ENCODE results near the gene RAB7B. TPM values are rescaled to one million over a fixed set of nuclear protein-coding genes. Genes with fewer than 3 reads are reported as not detected.

Gene RAB7B
- total and polyA plus RNA-seq, 2 experiments from 2014 or later = 4.5 to 22.6 TPM

DNA sequence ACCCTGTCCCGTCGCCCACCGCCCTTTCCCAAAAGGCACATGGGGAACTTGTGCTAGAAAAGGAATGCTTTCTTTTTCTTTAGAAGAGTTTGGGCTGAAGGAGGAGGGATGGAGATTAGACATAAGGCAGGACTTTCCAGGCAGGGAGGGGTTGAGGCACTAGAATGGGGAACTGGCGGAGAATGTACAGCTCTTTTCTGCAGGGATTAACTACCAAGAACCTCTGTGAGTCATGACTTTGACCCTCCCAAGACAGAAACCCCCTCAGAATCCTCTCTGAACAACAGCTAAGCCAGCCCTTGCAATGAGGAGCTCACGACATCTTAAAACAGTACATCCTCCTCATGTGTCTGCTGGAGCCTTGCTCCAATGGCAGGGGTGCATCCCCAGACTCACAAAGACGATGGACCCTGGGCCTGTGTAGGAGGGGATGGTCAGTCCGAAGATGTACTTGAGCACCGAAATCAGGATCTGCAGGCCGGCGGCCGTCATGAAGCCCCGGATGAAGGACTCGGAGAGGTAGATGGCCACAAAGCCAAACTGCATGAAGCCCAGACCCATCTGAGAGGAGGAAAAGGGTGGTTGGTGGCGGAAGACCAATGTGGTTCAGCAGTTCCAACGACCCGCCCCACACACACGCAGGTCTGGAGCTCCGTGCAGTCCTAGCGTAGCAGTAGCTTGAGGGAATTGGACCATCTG, 73.5 kb downstream of the RAB7B start:
- H3K27ac ChIP-seq = no peak overlapping the region
- no peak for DNase-seq (ENCODE audit: low spot score)
- H3K27me3 ChIP-seq = no peaks in the 10 kb centered on the region
- no peaks in the 10 kb centered on the region for H3K79me2 ChIP-seq
- WGBS (ENCODE audit: low lambda C conversion rate, missing lambda C conversion rate) = 93% methylated on average over 19 of the region's 19 CpGs
- peaks cover 7% of the 10 kb centered on the region for H3K4me1 ChIP-seq (ENCODE audit: insufficient read depth)
- TF ChIP-seq EZH2phosphoT487 (IDR thresholded peaks at IDR 0.05; ENCODE audit: low read depth, severe bottlenecking, unreplicated experiment) (no peak), EZH2 (IDR thresholded peaks at IDR 0.05; ENCODE audit: borderline replicate concordance) (no peak)
- TF ChIP-seq, protein P1, sequence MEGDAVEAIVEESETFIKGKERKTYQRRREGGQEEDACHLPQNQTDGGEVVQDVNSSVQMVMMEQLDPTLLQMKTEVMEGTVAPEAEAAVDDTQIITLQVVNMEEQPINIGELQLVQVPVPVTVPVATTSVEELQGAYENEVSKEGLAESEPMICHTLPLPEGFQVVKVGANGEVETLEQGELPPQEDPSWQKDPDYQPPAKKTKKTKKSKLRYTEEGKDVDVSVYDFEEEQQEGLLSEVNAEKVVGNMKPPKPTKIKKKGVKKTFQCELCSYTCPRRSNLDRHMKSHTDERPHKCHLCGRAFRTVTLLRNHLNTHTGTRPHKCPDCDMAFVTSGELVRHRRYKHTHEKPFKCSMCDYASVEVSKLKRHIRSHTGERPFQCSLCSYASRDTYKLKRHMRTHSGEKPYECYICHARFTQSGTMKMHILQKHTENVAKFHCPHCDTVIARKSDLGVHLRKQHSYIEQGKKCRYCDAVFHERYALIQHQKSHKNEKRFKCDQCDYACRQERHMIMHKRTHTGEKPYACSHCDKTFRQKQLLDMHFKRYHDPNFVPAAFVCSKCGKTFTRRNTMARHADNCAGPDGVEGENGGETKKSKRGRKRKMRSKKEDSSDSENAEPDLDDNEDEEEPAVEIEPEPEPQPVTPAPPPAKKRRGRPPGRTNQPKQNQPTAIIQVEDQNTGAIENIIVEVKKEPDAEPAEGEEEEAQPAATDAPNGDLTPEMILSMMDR (IDR thresholded peaks at IDR 0.05; ENCODE audit: poor library complexity) = no peak
- H3K9me2 ChIP-seq (replicated peaks; ENCODE audit: insufficient read depth) = no peaks in the 10 kb centered on the region
- no peaks in the 10 kb centered on the region for H3K36me3 ChIP-seq (replicated peaks; ENCODE audit: insufficient read depth, low read depth)
- H3K9me3 ChIP-seq (ENCODE audit: low read depth) = no peaks in the 10 kb centered on the region
- H2AFZ ChIP-seq = no peak overlapping the region
- H3K4me2 ChIP-seq = no peak overlapping the region
- H4K20me1 ChIP-seq (ENCODE audit: insufficient read depth, poor library complexity, severe bottlenecking) = no peaks in the 10 kb centered on the region
- H3K4me3 ChIP-seq = no peak overlapping the region

DNA sequence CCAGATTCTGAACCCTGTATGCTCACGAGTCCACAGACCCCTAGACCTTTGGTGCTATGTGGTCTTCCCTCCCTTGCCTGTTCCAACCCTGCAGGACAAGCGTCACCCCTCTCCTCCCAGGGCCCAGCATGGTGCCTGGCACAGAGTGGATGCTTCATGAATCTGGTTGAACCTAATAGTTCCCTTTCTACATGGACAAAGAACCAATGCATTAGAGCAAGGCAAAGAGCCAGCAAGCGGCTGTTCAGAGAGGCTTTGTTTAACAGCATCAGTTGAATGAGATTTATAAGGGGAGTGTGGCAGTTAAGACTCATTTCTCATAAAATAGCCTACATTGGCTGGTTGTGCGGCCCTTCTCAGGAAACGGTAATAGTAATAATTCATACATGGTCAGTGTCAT, 74.9 kb downstream of the RAB7B start:
- Histone ChIP-seq H3K4me3 (no peak overlapping the region), H3K9me3 (ENCODE audit: low read depth) (no peaks in the 10 kb centered on the region), H3K27me3 (no peaks in the 10 kb centered on the region), H4K20me1 (ENCODE audit: insufficient read depth, poor library complexity, severe bottlenecking) (no peaks in the 10 kb centered on the region), H3K4me2 (no peak overlapping the region), H3K4me1 (ENCODE audit: insufficient read depth) (peaks cover 7% of the 10 kb centered on the region), H2AFZ (no peak overlapping the region), H3K79me2 (no peaks in the 10 kb centered on the region), H3K9me2 (replicated peaks; ENCODE audit: insufficient read depth) (no peaks in the 10 kb centered on the region), H3K36me3 (replicated peaks; ENCODE audit: insufficient read depth, low read depth) (no peaks in the 10 kb centered on the region), H3K27ac (no peak overlapping the region)
- WGBS (ENCODE audit: low lambda C conversion rate, missing lambda C conversion rate) = 89% methylated on average over 5 of the region's 5 CpGs
- no peak for DNase-seq (ENCODE audit: low spot score)
- no peak for TF ChIP-seq EZH2 (IDR thresholded peaks at IDR 0.05; ENCODE audit: borderline replicate concordance)
- TF ChIP-seq, protein P1 (IDR thresholded peaks at IDR 0.05; ENCODE audit: poor library complexity) = no peak
- no peak for TF ChIP-seq EZH2phosphoT487 (IDR thresholded peaks at IDR 0.05; ENCODE audit: low read depth, severe bottlenecking, unreplicated experiment)

DNA sequence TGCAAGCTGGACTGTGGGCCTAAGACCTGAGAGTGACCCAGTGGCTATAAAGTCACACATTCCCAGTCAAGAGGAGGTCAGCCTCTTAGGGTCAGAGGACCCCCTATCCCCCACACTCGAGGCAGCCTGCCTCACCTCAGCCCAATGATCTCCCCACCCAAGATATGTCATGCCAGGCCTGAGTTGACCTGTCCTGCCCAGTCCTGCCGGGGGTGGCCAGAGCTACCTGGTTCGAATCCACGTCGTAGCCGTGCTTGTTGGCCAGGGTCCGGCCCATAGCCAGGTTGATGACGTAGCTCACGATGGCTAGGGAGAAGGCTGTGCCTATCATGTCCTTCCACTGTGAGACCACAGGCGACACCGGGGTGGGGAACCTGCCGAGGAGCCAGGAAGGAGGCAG, 75.5 kb downstream of the RAB7B start:
- H3K79me2 ChIP-seq = no peaks in the 10 kb centered on the region
- H4K20me1 ChIP-seq (ENCODE audit: insufficient read depth, poor library complexity, severe bottlenecking) = no peaks in the 10 kb centered on the region
- H3K4me2 ChIP-seq = no peak overlapping the region
- H3K27me3 ChIP-seq = no peaks in the 10 kb centered on the region
- H2AFZ ChIP-seq = no peak overlapping the region
- no peak overlapping the region for H3K4me3 ChIP-seq
- H3K4me1 ChIP-seq (ENCODE audit: insufficient read depth) = peaks cover under 1% of the 10 kb centered on the region
- no peak for DNase-seq (ENCODE audit: low spot score)
- H3K27ac ChIP-seq = no peak overlapping the region
- WGBS (ENCODE audit: low lambda C conversion rate, missing lambda C conversion rate) = 97% methylated on average over 12 of the region's 12 CpGs
- TF ChIP-seq EZH2phosphoT487 (IDR thresholded peaks at IDR 0.05; ENCODE audit: low read depth, severe bottlenecking, unreplicated experiment) (no peak), EZH2 (IDR thresholded peaks at IDR 0.05; ENCODE audit: borderline replicate concordance) (no peak)
- TF ChIP-seq, protein P1 (IDR thresholded peaks at IDR 0.05; ENCODE audit: poor library complexity) = no peak
- no peaks in the 10 kb centered on the region for H3K9me2 ChIP-seq (replicated peaks; ENCODE audit: insufficient read depth)
- no peaks in the 10 kb centered on the region for H3K36me3 ChIP-seq (replicated peaks; ENCODE audit: insufficient read depth, low read depth)
- H3K9me3 ChIP-seq (ENCODE audit: low read depth) = no peaks in the 10 kb centered on the region
